C4-2B (cell line): ENCODE results near the gene C16orf82.
A peak's percentile ranks its signal among the peaks of the same experiment; 100 is the strongest.
"Not testable (repeated sequence)": the region's sequence is repeated elsewhere in the genome, so short reads cannot be mapped to it uniquely, and the experiment has no call there.

Experiments
- H3K27ac ChIP-seq: fragments of 450-650 bp; 2 replicates; pipeline ENCODE4 v1.5.1; 2017
- ZFX ChIP-seq: fragments of 450-650 bp; IDR thresholded peaks from 2 replicates; pipeline ENCODE4 v1.6.1; 2017
- TF ChIP-seq, protein P1 (sequence below): fragments of 450-650 bp; conservative IDR thresholded peaks from 2 replicates; pipeline ENCODE4 v1.5.1; 2017; ENCODE audit warnings: mild to moderate bottlenecking

The C16orf82 gene

DNA sequence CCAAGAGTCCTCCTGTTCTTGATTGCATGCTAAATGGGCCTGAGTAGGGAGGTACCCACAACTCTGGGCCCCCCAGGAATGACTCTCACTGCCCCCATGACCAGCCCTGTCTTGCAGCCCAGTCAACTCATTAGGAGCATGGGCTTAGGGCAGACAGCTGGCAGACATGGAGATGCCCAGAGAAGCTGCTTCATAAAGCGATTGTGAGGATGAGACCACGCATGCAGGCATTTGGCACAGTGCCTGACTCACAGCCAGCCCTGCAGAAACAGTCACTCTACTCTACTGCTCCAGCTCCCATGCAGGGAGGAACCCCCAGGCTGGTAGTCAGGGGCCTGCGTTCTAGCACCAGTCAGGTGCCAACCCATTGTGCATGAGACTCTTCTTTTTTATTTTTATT lies 8.4 kb upstream of the C16orf82 start:
- TF ChIP-seq, protein P1, sequence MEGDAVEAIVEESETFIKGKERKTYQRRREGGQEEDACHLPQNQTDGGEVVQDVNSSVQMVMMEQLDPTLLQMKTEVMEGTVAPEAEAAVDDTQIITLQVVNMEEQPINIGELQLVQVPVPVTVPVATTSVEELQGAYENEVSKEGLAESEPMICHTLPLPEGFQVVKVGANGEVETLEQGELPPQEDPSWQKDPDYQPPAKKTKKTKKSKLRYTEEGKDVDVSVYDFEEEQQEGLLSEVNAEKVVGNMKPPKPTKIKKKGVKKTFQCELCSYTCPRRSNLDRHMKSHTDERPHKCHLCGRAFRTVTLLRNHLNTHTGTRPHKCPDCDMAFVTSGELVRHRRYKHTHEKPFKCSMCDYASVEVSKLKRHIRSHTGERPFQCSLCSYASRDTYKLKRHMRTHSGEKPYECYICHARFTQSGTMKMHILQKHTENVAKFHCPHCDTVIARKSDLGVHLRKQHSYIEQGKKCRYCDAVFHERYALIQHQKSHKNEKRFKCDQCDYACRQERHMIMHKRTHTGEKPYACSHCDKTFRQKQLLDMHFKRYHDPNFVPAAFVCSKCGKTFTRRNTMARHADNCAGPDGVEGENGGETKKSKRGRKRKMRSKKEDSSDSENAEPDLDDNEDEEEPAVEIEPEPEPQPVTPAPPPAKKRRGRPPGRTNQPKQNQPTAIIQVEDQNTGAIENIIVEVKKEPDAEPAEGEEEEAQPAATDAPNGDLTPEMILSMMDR = no peak
- no peak for TF ChIP-seq ZFX
- no peak overlapping the region for H3K27ac ChIP-seq

DNA sequence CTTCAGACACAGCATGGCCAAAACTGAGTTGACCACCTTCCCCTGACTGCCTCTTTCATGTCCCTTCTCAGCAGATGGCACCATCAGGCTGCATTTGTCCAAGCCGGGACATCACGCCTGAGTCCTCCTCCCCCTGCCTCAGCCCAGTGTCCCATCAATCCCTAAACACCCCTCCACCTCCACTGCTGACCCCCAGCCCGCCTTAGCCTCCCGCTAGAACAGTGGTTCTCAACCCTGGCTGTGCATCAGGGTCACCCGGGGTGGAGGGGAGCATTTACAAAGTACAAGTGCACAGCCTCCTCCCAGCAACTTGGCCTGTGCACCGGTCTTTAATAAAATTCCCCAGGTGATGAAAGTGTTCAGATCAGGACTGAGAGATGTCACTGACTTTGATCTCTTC lies 4.0 kb downstream of the C16orf82 start:
- H3K27ac ChIP-seq = no peak overlapping the region
- no peak for TF ChIP-seq ZFX
- TF ChIP-seq, protein P1 = no peak

DNA sequence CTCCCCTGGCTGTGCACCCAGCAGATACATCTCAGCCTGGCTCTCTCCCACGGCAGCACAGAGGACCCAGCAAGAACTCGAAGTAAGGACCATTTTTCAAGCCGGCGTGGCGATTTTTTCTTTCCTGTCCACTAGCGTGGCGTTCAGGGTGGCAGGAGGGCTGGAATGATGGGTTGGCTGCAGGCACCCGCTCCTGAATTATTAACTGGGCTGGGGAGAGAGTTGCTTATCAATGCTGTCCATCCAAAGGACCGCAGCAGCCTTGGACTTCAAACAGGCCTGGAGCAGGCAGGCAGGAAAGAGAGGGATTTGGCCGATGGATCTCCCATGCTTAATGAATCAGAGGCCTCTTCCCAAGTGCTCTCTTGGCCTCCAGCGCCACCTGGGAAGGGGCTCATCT lies 7.0 kb downstream of the C16orf82 start:
- no peak overlapping the region for H3K27ac ChIP-seq
- TF ChIP-seq, protein P1 = no peak
- TF ChIP-seq ZFX = no peak

DNA sequence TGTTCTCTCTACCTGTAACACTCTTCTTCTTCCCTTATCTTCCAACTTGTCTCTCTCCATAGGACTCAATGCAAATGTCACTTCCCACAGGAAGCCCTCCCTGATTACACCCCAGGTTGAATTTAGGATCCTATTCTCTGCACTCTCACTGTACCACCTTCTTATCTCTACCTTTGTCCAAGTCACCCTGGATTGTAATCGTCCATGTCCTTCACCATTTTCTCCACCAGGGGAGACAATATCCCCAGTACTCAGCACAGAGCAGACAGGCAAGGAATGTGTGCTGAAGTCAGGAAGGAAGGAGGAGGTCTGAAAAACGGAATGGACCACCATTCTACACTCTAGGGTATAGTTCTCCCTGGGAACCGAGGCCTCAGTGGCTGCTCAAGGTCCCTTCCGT lies 14.2 kb downstream of the C16orf82 start:
- TF ChIP-seq, protein P1 = peak; percentile 63
- TF ChIP-seq ZFX = no peak
- H3K27ac ChIP-seq = no peak overlapping the region

DNA sequence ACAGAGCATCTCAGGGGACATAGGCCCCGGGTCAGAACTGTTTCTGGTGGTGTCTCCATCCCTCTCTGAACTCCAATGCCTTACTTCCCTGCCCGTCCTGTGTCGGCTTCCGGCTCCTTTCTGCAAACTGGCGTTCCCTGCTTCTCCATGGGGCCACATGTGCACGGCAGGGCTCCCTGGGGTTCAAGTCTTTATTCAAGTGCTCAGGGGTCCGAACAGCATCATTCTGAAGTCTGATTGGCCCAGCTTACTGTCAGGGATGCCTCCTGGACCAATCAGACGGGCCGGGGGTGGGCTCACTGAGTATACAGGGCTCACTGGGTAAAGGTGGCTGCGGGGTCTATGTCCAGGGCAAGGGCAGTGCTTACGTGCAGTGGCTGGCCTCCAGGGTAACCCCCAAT lies 17.1 kb downstream of the C16orf82 start:
- no peak overlapping the region for H3K27ac ChIP-seq

DNA sequence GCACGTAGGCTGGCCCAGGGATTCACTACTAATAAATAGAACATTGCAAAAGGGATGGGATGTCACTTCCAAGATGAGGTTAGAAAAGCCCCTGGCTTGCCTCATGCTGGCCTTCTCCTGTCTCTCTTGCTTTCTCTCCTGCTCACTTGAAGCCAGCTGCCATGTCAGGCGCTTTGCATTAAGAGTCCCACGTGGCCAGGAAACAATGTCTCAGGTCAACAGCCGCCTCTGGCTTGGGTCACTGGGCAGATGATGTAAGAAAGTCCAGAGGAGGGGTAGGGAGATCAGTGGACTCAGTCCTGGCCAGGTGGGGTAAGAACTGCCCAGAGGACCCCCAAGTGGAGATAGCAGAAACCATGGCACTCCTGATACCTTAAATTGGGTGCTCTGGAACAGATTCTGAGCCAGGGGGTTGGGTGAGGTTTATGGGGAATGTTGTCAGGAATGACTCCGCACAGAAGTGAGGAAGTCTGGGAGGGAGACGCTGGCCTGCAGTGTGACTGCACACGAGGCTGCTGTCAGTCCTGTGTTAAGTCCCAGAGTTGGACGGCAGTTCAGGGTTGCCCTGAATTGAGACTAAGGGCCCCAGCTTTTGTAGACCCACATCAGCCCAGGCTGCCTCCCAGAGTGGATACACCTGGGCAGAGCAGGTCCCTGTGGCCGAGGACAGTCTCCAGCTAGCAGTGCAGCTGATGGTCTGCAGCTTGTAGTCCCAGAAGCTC lies 17.7 kb downstream of the C16orf82 start:
- TF ChIP-seq, protein P1 = no peak
- no peak for TF ChIP-seq ZFX
- no peak overlapping the region for H3K27ac ChIP-seq

More for the DNA sequence above, 17.1 kb downstream of the C16orf82 start:
- TF ChIP-seq, protein P1 = no peak
- TF ChIP-seq ZFX = no peak

DNA sequence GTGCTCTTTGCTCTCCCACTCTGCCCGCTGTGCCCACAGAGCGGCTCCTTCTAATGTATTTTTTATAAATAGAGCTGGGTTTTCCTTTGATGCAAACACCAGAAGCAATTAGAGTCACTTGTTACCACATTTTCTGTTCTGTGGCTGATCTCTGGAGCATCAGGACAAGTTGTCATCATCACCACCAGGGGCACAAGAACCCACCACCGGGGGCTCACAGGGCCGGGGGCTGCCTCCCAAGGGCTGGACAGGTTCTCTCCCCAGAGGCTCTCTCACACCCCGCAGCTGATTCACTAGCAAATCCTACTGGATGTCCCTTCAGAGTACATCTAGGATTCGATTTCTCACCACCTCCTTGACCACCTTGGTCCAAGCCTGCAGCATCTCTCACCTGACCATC lies 18.5 kb downstream of the C16orf82 start:
- TF ChIP-seq ZFX = no peak
- TF ChIP-seq, protein P1 = no peak

DNA sequence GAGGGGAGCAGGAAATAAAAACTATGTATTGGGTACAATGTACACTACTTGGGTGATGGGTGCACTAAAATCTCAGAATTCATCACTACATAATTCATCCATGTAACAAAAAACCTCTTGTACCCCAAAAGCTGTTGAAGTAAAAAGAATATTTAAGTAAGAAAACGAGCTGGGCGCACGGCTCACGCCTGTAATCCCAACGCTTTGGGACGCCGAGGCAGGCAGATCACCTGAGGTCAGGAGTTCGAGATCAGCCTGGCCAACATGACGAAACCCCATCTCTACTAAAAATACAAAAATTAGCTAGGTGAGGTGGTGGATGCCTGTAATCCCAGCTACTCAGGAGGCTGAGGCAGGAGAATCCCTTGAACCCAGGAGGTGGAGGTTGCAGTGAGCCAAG lies 19.3 kb downstream of the C16orf82 start:
- not testable (repeated sequence) for H3K27ac ChIP-seq

More for the DNA sequence above, 18.5 kb downstream of the C16orf82 start:
- H3K27ac ChIP-seq = no peak overlapping the region
